GM10266 (cell line): Measurements from ENCODE around the gene RRAD.

Experiments
- DNase-seq: peaks from one replicate; pipeline ENCODE4 v3.0.0; 2012; ENCODE audit errors: extremely low spot score
- TF ChIP-seq, protein P1 (sequence below): IDR thresholded peaks from 2 replicates; pipeline ENCODE4 v1.5.1; 2012; ENCODE audit warnings: mild to moderate bottlenecking, low read depth; ENCODE audit not compliant: control insufficient read depth, insufficient read depth; ENCODE audit errors: missing control alignments

RRAD gene

DNA sequence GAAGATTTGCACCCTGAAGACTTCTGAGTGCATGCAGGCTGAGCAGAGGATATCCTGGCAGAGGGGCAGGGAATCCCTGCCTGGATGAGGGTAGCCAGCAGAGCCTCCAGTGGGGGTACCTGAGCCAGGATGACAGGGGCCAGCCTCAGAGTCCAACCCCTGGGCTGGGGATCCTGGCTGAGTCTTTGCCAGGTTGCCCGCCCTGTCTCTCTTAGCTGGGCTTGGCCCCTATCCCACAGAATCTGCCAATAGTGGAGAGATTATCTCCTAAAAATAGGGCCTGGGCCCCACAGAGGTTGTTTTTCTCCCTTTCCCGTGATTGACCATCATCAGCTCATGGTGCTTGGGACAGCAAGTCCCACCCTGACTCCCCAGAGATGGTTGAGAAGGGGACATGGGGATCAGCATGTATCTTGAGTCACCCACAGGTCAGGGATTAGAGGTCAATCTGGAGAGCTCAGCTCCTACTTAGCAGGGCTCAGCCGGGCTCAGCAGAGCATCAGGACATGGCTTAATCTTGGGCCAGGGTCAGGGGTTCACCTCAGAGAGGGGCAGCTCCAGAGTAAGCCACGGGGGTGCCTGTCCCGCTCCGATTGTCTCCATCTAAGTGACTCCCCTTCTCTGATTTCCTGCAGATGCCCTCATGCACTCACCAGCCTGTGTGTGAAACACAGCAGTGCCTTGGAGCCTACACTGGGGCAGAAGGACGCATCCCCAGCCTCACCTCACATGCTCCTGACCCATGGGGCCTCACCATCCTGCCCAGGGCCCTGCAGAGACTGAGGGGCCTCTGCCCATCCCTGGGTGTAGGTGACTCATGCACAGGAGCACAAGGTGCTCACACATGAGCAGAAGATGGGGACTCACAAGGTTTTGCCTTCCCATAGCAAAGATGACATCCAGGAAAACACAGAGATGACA, 18.2 kb downstream of the RRAD start:
- TF ChIP-seq, protein P1, sequence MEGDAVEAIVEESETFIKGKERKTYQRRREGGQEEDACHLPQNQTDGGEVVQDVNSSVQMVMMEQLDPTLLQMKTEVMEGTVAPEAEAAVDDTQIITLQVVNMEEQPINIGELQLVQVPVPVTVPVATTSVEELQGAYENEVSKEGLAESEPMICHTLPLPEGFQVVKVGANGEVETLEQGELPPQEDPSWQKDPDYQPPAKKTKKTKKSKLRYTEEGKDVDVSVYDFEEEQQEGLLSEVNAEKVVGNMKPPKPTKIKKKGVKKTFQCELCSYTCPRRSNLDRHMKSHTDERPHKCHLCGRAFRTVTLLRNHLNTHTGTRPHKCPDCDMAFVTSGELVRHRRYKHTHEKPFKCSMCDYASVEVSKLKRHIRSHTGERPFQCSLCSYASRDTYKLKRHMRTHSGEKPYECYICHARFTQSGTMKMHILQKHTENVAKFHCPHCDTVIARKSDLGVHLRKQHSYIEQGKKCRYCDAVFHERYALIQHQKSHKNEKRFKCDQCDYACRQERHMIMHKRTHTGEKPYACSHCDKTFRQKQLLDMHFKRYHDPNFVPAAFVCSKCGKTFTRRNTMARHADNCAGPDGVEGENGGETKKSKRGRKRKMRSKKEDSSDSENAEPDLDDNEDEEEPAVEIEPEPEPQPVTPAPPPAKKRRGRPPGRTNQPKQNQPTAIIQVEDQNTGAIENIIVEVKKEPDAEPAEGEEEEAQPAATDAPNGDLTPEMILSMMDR, result no peak
- DNase-seq, result no peak

DNA sequence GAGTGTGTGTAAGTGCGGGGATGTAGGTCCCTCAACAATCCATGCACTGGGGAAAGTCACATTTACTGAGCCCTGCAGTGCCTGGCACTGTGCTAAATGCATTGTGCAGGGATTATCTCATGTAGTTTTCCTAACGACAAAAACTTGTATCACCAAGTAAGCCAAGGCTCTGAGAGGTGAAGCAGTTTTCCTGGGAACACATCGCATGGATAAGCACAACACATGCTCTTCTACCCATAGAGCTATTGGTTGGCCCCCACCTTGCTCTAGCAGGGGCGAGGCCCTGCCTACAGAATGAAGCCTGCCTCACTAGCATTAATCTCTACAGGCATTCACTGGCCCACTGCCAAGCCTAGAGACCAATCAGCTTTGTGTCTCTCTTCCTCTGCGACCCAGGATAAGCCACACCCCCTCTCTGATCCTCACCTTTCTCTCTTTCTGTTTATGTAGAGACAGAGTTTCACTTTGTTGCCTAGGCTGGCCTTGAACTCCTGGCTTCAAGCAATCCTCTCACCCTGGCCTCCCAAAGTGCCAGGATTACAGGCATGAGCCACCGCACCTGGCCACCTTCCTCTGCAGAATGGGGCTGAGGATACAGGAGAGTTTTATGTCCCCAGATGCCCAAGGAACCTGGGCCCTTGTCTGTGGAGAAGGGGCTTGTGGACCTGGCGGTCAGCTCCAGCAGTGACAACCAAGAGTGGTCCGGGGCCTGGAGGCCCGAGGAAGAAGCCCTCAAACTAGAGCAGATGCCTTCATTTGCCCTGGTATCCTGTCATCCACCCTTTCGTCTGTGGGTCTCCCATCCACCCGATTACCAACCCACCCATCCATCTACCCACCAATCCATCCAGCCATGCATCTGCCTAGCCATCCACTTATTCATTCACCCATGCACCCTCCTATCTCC, 19.4 kb downstream of the RRAD start:
- no peak for DNase-seq
- TF ChIP-seq, protein P1, result no peak

DNA sequence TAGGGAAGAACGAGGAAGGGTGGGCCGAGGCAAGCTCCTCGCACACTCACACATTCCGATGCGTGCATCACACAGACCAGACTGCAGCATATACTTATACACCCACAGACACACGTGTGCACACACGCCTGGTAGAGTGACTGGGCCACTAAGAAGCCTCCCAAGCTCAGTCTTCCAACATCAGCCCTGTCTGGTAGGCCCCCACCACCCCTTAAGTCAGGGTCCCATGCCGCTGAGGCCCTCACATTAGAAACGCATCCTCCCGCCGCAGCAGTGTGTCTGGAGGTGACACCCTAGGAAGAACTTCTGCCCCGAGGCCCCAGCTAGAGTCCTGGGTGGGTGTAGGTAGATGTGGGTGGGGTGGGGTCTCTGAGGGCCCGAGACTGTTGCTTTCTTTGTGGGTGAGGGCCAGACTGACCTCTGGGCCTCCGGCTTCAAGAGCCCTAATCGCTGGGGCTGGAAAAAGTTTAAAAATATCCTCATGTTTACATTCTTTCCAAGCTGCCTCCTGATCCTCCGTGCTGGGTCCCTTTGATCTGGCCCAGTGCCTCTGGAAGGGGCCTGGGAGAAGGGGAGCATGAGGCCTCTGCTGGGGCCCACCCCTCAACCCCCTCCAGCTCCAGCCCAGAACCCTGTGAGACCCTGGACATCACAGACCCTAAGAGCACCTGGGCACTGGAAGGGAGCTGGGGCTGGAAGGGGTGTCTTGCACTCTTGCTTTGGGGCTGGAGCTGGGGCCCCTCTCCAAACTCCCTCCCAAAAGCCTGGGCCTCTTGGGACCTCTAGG, 20.3 kb downstream of the RRAD start:
- TF ChIP-seq, protein P1, result no peak
- no peak for DNase-seq

DNA sequence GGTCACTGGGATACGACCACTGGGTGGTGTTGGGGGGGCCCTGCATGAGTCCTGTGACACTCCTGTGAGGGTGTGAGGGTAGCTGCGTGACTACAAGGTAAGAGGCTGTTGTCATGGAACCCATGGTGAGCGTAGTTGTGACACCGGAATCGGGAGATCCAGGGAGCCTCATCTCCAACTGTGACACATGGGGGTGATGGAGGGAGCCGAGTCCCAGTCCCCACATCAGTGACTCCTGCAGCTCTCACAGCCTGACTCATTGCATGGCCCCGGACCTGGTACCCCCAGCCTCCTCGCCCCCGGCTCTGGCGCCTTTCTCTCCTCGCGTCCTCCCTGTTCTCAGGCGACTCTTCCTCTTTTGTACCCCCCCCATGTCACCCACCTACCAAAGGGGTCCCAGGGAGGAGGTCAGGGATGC, 20.9 kb downstream of the RRAD start:
- no peak for DNase-seq
- TF ChIP-seq, protein P1, result no peak

DNA sequence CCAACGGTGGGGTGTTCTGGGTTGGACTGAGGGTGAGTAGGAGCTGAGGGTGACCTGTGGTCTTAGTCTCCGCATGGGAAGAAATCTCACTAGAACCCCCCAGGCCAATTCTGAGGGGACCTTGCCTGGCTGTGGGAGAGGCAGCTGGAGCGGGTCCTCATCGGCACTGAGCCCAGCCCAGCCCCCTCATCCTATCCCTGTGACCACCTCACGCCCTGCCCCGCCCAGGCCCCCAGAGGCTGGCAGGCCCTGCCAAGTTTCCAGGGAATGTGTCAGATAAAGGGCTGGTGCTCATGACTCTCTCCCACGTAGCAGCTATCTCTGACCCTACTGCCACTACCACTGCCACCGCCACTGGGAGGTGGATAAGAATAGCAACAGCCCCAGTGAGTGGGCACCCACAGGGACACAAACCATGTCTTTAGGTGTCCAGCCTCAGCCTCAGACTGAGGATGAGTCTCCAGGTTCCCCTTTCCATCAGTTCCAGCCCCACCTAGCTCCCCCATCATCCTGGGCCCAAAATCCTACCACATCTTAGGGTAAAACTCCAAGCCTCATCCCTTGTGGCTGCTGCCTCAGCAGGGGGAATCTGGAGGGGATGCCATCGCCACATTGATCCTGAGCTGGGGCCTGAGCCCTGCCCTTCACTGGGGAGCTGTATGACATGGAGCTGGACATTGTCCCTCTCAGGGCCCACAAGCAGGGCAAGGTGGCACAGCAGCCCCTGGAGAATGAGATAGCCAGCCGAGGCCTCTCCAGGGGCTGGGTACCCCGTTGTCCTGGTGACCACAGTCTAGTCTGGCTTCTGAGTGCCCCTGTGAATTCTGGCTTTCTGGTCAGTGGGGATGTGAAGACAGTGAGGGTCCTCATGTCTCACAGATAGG, 21.5 kb downstream of the RRAD start:
- TF ChIP-seq, protein P1, result no peak
- DNase-seq, result no peak
